GM19452 (cell line): ENCODE results near the gene EFNB3.

ENCODE experiments used
- ATAC-seq: cut with Tn5 transposase; IDR thresholded peaks from one replicate; pipeline ENCODE4 v1.9.1; 2021; ENCODE audit not compliant: unreplicated experiment

Gene EFNB3, protein sequence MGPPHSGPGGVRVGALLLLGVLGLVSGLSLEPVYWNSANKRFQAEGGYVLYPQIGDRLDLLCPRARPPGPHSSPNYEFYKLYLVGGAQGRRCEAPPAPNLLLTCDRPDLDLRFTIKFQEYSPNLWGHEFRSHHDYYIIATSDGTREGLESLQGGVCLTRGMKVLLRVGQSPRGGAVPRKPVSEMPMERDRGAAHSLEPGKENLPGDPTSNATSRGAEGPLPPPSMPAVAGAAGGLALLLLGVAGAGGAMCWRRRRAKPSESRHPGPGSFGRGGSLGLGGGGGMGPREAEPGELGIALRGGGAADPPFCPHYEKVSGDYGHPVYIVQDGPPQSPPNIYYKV

DNA sequence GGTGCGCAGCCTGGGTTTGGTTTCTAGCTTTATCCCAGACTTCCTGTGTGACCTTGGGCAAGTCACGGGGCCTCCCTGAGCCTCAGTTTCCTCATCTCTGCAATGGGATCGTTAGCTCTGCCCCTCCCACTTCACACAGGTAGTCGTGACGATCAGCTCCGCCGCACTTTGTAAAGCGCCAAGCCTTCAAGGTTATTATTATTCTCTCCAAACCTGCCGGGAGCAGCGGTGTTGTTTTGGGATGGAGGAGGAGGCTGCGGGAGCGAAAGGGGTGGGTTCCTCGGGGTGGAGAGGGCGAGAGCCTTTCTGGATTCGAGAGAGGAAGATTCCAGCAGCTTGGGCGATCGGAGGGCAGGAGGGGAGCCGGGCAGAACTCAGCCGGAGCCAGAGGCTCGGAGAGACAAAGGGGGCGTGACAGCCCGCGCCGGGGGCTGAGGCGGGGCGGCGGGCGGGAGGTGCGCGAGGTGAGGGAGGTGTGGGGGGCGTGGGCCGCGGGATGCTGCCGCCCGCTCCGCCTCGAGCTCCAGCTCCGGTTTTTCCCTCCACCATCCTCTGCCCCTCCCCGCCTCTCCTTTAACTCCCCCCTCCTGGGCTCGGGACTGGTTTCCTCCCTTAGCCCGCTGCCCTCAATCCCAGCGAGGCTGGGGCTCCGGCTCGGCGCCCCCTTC, at the start of gene EFNB3:
Gene EFNB3 (plus strand): TSS at position 602 of the 668 bp plus-strand sequence. CDS start 397 bp downstream, outside the sequence.
- no peak for ATAC-seq

DNA sequence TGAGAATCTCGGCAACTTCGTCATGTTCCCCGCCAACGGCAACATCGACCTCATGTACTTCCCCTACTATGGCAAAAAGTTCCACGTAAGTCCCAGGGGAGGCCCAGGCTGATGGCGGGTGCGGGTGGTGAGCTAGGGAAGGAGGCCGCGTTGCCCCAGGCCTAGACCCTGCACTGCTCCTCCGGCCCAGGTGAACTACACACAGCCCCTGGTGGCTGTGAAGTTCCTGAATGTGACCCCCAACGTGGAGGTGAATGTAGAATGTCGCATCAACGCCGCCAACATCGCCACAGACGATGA, 49.5 kb upstream of the EFNB3 start:
- ATAC-seq: no peak

DNA sequence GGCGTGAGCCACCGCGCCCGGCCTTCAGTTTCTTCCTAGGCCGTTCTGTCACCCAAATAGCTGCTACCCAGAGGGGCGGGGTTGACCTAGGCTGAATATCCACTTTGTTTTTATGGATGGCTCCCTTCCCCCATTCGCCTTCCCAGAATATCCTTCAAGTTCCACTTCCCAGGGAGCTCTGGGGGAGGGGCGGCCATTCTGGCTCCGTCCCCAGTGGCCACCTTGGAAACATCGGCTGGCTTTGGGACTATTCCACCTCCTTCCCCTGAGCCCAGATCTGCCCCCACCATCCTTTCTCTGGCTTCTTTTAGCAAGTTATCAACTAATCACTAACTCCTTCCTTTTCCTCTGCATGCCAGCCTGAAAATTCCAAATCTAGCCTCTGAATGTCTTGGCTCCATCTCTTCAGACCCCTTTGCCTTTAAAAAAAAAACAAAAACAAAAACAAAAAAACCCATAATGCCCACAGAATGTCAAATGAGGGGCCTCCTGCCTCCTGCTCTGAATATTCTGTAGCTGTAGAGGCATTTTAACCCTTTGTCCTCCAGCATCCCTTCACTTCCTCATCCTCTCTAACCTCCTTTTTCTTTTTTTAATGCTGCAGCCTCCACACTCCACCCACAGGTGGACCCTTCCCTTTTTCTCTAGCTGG, 47.9 kb upstream of the EFNB3 start:
- ATAC-seq: no peak

DNA sequence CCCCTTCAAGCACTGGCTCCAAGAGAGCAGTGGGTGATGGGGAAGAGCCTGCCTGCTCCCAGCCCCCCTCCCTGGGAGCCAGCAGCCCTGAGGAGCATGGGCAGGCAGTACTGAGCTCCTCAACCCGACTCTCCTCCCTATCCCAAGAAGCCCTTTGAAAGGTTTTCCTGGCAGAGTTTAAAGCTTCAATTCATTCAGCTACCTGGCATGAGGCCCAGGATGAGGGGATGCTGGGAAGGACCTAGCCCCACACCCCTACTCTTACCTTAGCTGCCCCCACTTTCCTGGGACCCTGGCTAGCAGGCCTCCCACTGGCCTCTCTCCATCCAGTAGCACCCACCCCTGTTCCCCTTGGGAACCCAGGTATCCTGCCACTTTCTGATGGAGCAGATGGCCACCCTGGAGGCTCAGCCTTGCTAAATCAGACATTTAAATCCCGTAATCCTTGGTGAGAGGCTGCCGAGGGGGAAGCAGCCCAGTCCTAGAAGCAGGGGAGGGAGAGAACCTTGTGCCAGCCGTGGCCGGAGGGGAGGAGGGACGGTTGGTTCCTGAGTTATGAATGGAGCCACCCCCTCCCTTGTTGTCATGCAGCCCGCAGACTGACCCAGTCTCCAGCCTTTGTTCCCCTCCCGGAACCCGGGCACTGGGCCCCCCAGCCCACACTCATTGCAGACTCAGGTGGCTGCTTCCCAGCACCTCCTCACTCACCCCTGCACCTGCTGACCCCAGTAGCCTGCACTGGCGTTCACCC, 37.2 kb upstream of the EFNB3 start:
- ATAC-seq: no peak

DNA sequence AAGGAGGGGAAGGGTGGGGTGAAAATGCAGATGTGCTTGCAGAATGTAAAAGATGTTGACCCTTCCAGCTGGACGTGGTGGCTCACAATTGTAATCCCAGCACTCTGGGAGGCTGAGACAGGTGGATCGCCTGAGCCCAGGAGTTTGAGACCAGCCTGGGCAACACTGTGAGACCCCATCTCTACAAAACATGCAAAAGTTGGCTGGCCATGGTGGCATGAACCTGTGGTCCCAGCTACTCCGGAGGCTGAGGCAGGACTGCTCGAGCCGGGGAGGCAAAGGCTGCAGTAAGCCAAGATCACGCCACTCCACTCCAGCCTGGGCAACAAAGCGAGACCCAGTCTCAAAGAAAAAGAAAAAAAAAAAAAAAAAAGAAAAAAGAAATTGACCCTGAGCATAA, 36.5 kb upstream of the EFNB3 start:
- no peak for ATAC-seq

DNA sequence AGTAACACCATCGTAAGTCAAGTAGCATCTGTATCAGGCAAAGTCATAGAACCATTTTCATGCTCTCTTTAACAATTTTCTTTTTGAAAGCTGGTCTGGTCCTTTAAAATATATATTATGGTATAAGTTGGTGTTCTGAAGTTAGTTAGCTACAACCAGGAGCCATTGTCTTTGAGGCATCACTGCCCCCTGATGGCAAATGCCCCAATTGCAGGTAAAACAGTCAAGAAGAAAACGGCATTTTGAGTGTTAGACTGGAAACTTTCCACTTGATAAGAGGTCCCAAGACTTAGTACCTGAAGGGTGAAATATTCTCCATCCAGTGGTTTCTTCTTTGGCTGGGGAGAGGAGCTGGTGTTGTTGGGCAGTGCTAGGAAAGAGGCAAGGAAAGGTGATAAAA, 31.8 kb upstream of the EFNB3 start:
- ATAC-seq: no peak

DNA sequence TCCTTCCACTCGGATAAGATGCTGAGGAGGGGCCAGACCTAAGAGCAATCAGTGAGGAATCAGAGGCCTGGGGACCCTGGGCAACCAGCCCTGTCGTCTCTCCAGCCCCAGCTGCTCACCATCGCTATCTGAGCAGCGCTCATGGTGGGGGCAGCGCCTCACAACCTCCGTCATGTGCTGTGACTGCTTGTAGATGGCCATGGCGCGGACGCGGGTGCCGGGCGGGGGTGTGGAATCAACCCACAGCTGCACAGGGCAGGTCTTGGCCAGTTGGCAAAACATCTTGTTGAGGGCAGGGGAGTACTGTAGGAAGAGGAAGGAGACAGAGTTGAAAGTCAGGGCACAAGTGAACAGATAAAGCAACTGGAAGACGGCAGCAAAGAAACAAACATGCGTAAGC, 30.1 kb upstream of the EFNB3 start:
- ATAC-seq: no peak

DNA sequence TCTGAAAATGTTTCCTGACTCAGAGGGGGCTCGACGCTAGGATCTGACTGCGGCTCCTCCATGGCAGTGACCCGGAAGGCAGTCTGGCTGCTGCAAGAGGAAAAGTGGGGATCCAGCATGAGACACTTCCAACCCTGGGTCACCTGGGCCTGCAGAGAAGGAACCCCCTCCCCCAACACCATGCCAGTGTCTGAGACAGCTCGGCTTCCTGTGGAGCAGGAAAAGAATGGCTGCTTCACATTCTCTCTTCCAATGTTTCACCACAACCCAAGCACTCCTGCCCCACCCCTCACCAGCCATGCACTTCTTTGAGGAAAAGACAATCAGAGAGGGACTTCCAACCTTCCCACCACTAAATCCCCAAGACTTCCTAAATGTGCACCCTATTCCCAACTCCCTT, 28.5 kb upstream of the EFNB3 start:
- no peak for ATAC-seq

DNA sequence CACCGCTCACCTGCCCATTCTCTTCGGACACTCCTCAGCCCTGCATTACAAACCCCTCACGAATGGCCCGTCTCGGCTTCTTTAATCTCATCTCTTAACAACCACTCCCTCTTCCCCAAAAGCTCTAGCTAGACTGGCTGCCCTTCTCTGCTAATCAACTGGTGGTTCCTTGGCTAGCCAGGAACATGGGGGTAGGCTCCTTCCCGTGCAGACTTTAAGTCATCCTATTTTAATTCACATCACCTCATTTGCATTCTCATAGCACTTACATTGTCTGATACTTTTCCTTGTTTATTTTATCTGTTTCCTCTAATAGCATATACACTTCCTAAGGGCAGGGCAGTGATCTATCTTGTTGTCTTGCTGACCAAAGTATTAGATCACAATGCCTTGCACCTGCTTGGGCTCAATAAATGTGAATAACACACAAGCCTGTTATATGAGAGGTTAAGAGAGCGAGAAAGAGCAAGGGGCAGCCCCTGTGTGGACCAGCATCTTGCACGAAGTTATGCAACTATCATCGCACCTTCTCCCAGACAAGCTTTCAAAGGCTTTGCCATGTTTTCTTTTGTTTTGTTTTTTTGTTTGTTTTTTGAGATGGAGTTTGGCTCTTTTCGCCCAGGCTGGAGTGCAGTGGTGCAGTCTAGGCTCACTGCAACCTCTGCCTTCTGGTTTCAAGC, 27.5 kb upstream of the EFNB3 start:
- ATAC-seq: no peak

DNA sequence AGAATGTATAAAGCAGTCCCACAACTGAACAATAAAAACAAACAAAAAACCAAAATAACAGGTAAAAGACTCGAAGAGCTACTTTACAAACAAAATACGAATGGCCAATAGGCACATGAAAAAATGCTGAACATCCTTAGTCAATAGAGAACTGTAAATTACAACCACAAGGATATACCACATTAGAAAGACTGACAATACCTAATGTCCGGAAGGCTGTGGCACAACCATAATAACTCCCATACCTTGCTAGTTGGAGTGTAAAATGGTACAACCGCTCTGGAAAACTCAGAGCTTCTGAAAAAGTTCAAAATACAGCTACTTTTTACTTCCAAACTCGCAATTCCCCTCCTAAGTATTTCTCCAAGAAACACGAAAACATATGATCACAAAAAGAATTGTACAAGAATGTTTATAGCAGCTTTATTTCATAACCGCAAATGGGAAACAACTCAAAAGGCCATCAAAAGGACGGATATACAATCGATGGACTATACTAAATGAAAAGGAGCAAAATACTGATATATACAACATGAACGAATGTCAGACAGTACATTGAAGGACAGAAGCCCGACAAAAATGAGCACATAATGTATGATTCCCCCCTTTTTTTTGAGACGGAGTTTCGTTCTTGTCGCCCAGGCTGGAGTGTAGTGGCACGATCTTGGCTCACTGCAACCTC, 20.0 kb upstream of the EFNB3 start:
- ATAC-seq: no peak

DNA sequence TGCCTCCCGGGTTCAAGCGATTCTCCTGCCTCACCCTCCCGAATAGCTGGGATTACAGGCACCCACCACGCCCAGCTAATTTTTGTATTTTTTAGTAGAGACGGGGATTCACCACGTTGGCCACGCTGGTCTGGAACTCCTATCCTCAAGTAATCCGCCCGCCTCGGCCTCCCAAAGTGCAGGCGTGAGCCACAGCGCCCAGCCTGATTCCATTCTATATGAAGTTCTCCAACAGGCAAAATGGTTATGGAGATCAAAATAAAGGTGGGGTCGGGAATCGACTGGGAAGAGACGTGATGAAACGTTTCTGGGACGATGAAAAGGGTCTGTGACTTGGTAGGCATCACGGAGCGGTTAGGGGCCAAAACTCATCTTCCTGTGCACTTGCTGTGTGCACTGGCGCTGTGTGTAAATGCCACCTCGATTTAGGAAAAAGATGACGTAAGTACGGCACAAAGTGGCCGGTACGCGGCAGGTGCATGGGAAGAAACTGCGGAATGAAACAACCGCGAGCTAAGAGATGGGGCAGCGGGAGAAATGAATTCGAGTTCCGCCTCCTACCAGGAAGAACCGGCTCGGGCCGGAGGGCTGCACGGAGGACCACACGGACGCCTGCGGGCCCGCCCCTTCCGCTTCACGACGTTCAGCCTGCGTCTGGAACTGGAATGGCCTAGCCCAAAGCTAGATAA, 19.3 kb upstream of the EFNB3 start:
- peak; percentile 49 for ATAC-seq

DNA sequence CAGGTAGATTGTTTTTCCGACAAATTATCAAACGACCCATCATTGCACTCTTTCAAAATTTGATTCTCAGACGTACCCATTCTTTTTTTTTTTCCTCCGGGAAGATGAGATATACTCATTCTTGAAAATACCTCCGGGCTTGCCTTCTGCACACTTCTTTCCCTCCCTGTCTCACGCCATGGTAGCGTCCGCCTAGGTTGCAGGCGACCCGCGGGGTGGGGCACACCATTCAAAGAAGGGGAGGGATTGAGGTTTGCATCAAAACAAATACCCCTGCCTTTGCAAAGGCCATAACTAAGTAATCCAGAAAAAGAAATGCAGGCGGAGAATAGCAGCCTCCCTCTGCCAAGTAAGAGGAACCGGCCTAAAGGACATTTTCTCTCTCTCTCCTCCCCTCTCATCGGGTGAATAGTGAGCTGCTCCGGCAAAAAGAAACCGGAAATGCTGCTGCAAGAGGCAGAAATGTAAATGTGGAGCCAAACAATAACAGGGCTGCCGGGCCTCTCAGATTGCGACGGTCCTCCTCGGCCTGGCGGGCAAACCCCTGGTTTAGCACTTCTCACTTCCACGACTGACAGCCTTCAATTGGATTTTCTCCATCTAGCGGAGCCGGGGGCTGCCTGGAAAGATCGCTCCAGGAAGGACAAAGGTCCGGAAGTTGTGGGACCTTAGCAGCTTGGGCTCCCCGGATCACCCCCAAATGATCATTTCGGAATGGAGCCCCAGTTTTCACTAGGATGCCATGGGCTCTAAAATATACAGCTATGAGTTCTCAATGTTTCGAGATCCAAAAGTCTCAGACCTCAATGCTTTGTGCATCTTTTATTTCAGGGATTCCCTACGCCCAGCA, 18.6 kb upstream of the EFNB3 start:
- ATAC-seq: peak; percentile 50

DNA sequence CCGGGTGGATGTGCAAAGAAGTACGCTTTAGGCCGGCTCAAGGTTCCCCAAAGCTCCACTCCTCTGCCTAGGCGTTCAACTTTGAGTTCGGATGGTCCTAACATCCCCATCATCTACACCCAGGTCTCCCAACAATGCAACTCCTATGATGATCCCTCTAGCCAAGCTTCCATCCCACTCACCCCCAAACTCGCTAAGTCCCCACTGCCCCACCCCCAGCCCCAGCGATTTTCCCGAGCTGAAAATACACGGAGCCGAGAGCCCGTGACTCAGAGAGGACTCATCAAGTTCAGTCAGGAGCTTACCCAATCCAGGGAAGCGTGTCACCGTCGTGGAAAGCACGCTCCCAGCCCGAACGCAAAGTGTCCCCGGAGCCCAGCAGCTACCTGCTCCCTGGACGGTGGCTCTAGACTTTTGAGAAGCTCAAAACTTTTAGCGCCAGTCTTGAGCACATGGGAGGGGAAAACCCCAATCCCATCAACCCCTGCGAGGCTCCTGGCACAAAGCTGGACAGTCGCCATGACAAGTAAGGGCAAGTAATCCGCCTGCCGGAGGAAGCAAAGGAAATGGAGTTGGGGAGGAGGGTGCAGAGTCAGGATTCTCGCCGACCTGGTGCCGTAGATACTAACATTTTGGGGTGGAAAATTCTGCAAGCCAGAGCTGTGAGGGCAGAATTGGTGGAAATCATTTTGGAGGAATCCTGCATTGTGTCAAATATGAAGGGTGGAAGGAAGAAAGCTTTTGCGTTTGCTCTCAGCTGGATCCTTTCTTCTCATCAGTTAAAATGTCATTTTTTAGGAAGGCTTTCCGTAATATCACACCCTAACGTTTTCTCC, 17.7 kb upstream of the EFNB3 start, which contains the start of gene TP53:
Gene TP53 (minus strand): TSS at position 419 of the 836 bp plus-strand sequence. CDS start 10,896 bp downstream, outside the sequence.
- ATAC-seq: peak; percentile 32

DNA sequence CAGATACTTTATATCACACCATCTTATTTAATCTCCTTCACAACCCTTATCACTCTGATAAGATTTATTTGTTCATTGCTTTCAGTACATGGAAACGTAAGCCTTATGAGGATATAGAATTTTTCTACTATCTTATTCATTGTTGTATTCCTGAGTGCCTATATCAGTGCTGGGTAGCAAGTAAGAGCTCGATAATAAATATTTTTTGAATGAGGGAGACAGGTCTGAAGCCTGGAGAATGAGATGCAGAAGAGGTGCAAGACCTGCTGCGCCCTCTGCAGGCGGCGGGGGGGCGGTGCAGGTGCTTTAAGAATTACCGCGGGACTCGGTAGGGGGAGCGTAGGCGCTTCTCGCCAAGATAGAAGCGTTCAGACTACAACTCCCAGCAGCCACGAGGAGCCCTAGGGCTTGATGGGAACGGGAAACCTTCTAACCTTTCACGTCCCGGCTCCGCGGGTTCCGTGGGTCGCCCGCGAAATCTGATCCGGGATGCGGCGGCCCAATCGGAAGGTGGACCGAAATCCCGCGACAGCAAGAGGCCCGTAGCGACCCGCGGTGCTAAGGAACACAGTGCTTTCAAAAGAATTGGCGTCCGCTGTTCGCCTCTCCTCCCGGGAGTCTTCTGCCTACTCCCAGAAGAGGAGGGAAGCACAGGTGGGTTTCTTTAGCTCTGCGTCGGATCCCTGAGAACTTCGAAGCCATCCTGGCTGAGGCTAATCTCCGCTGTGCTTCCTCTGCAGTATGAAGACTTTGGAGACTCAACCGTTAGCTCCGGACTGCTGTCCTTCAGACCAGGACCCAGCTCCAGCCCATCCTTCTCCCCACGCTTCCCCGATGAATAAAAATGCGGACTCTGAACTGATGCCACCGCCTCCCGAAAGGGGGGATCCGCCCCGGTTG, 16.8 kb upstream of the EFNB3 start, which contains the start of gene WRAP53:
Gene WRAP53 (plus strand): TSS at position 570 of the 900 bp plus-strand sequence. CDS start 172 bp downstream, at position 742.
- peak; percentile 71 for ATAC-seq

DNA sequence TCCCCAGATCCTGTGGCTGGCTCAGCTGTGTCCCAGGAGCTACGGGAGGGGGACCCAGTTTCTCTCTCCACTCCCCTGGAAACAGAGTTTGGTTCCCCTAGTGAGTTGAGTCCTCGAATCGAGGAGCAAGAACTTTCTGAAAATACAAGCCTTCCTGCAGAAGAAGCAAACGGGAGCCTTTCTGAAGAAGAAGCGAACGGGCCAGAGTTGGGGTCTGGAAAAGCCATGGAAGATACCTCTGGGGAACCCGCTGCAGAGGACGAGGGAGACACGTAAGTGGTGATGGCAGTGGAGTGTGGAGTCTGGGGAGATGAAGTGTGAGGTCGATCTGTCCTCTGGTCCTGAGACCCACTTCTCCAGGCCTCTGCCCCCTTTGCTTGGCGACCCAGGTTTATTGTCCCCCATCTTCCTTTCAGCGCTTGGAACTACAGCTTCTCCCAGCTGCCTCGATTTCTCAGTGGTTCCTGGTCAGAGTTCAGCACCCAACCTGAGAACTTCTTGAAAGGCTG, 16.1 kb upstream of the EFNB3 start:
- no peak for ATAC-seq

DNA sequence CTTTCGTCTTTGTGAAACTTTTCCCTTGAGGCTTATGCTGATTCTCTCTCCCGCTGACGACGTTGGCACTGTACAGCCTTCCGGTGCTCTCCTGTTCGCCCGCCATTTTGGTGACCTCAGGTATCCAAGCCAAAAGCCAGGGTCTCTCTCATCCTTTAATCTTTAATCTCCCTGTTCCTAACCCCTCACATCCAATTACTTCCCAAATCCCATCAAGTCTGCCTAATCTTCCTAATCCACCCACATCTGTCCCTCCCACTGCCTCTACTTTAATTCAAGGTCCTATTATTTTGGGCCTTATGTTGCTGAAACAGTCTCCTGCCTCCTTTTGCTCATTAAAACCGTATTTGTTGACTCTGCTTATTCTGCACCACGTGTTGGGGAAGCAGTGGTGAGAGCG, 9.4 kb upstream of the EFNB3 start:
- ATAC-seq: no peak
